Ovary (tissue), 9 donors: Measurements from ENCODE around the gene HINT1. TPM values are rescaled to one million over a fixed set of nuclear protein-coding genes. Genes with fewer than 3 reads are reported as not detected.

Experiments
- DNase-seq, 5 donors: peaks; one replicate each; pipeline ENCODE4 v3.0.0-alpha.2; 2019 to 2020
- H3K27ac ChIP-seq, 2 donors: fragments of 200-600 bp; one replicate each; pipeline versions ENCODE4 v1.5.1 to v1.8.0; 2019 to 2022
- H3K27me3 ChIP-seq: fragments of 200-600 bp; one replicate; pipeline ENCODE4 v1.8.0; 2022
- H3K36me3 ChIP-seq: fragments of 200-600 bp; sonication (generic); one replicate; pipeline ENCODE4 v1.5.1; 2019
- H3K4me1 ChIP-seq: one replicate; pipeline ENCODE4 v1.8.1; 2013; ENCODE audit warnings: mild to moderate bottlenecking, moderate library complexity; ENCODE audit not compliant: insufficient read depth
- H3K4me3 ChIP-seq: fragments of 200-600 bp; sonication (generic); one replicate; pipeline ENCODE4 v1.5.1; 2017
- H3K9me3 ChIP-seq, 2 donors: fragments of 200-600 bp in 1 of 2; sonication (generic) in 1 of 2; one replicate each; pipeline versions ENCODE4 v1.5.1 to v1.8.1; 2013 to 2019; ENCODE audit warnings: mild to moderate bottlenecking in 1 of 2, moderate library complexity in 1 of 2
- EP300 ChIP-seq: sonication (generic); formaldehyde crosslinking; IDR thresholded peaks from one replicate; pipeline ENCODE4 v1.6.1; 2017; ENCODE audit warnings: antibody characterized with exemption
- POLR2A ChIP-seq: fragments of 450-650 bp; IDR thresholded peaks from one replicate; pipeline ENCODE4 v1.6.1; 2017; ENCODE audit warnings: antibody characterized with exemption, mild to moderate bottlenecking, moderate library complexity
- WGBS, 3 donors: extraction: QIAGEN DNeasy Blood & Tissue Kit in 1 of 3; methylation state at CpG; one replicate each; pipeline versions ENCODE4 v1.1.5 to v1.1.7; 2013 to 2017; 5-methylcytosine and 5-hydroxymethylcytosine counted together
- intact Hi-C, 4 donors: fragments of 100-400 bp; cut with DNase I; formaldehyde crosslinking; loops; one replicate each; pipeline versions ENCODE4 v1.11.0 to v1.15.1; 2022 to 2023
- polyA plus RNA-seq, 2 donors: library from polyadenylated mRNA; stranded (reverse); fragments of 200-250 nt in 1 of 2; fragments of 350-450 nt in 1 of 2; fragmentation: Illumina TruSeq in 1 of 2; extraction: RNeasy Lipid Tissue Mini Kit (QIAGEN cat#74804) in 1 of 2; gene quantifications; one replicate each; pipeline ENCODE4 v1.2.3, GENCODE V29; 2013 to 2014
- total RNA-seq, 7 donors: library from RNA; depleted of rRNA in 2 of 7; stranded (reverse); fragments of >200 nt in 2 of 7; fragmentation: NEBNext Ultra II Directional in 3 of 7; extraction: Animal tissue kit (Norgen Biotek cat#: 25700) in 3 of 7; gene quantifications; one replicate each; pipeline versions ENCODE4 v1.1.0 to v1.2.4, GENCODE V29; 2016 to 2023
- TF ChIP-seq, protein P1 (sequence below), 3 donors: fragments of 450-650 bp in 2 of 3; fragments of 200-600 bp in 1 of 3; IDR thresholded peaks; one replicate each; pipeline versions ENCODE4 v1.5.1 to v1.8.0; 2016 to 2022; ENCODE audit warnings: antibody characterized with exemption in 3 of 3, mild to moderate bottlenecking in 1 of 3
- donor health status: DM: no; HTN: no; CAD: no; lungs with moderate emphysema.
- donor health status: DM: no; HTN: no; CAD: no.
- donor health status: Bipolar disorder and iron deficiency.
- donor health status: DM: yes; HTN: yes; CAD: no.
- donor health status: DM: no; HTN: no; CAD: no.
- donor health status: DM: yes; HTN: yes; CAD: no.

Gene HINT1
- total and polyA plus RNA-seq, 9 donors: 103 to 240 (median 148) TPM

DNA sequence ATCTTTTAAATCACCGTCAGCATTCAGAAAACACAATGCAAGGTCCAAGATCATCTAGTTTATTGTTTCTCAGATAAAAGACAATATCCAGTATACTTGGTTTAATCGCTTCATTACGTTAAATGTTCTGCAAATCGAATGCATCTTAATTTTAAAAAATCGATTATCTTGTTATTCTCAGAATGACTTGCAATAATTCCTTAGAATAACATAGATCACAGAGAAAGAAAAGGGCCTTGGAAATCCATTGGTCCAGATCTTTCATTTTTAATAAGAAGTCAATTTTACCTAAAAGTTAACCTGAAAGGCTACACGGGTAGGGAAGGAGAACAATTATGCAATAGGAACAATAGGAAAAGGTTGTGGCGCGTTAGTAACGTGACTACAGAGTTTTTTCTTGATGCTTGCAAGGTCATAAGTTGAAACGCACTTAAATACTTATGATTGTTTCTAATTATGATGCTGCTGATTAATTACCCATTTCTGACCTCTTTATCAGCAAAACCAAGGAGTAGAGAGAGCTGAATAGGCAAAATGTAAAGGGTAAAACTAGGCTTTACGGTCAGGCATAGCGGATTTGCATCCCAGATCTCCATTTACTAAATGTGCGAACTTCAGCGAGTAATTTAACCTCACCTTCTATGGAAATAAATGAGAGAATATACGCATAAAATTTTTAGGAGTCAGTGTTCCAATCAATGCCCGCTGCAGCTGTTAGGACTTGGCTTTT, 4.9 kb upstream of the HINT1 start:
- no peaks in the 10 kb centered on the region for H3K9me3 ChIP-seq
- intact Hi-C loops: loop anchor here in 3 of 4 donors (5.0 to 10.0 kb wide), 3 partner anchors 95 to 247 kb away; partner anchors contain the start of gene CDC42SE2 (in 3 of the 3)
- H3K4me1 ChIP-seq: peaks cover 4% of the 10 kb centered on the region
- DNase-seq: no peak
- no peak for TF ChIP-seq POLR2A
- TF ChIP-seq, protein P1, sequence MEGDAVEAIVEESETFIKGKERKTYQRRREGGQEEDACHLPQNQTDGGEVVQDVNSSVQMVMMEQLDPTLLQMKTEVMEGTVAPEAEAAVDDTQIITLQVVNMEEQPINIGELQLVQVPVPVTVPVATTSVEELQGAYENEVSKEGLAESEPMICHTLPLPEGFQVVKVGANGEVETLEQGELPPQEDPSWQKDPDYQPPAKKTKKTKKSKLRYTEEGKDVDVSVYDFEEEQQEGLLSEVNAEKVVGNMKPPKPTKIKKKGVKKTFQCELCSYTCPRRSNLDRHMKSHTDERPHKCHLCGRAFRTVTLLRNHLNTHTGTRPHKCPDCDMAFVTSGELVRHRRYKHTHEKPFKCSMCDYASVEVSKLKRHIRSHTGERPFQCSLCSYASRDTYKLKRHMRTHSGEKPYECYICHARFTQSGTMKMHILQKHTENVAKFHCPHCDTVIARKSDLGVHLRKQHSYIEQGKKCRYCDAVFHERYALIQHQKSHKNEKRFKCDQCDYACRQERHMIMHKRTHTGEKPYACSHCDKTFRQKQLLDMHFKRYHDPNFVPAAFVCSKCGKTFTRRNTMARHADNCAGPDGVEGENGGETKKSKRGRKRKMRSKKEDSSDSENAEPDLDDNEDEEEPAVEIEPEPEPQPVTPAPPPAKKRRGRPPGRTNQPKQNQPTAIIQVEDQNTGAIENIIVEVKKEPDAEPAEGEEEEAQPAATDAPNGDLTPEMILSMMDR (IDR thresholded peaks at IDR 0.05): no peak
- no peak for TF ChIP-seq EP300
- H3K36me3 ChIP-seq: no peaks in the 10 kb centered on the region
- H3K4me3 ChIP-seq: peak overlapping the region; percentile 60
- no peaks in the 10 kb centered on the region for H3K27me3 ChIP-seq
- WGBS, 3 donors: 34 to 38% (median 37%) methylated on average over 16 of the region's 16 CpGs
- H3K27ac ChIP-seq: peak overlapping the region in 1 of 2 donors; percentile 43

DNA sequence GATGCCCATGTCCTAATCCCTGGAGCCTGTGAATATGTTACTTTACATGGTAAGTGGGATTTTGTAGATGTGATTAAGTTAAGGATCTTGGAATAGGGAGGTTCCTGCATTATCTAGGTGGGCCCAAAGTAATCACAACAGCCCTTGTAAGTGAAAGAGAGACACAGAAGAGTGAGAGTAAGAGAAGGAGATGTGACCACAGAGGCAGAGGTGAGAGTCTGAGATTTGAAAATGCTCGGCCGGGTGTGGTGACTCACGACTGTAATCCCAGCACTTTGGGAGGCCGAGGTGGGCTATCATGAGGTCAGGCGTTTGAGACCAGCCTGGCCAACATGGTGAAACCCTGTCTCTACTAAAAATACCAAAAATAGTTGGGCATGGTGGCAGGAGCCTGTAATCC, 2.6 kb upstream of the HINT1 start:
- 88 to 92% (median 90%) methylated on average over 5 of the region's 5 CpGs for WGBS, 3 donors
- peaks cover 4% of the 10 kb centered on the region for H3K4me1 ChIP-seq
- H3K9me3 ChIP-seq: no peaks in the 10 kb centered on the region
- intact Hi-C loops: loop anchor here in 3 of 4 donors (5.0 to 10.0 kb wide), 3 partner anchors 97 to 250 kb away; partner anchors contain the start of gene CDC42SE2 (in 2 of the 3)
- no peak overlapping the region for H3K4me3 ChIP-seq
- no peaks in the 10 kb centered on the region for H3K27me3 ChIP-seq
- no peak for TF ChIP-seq POLR2A
- TF ChIP-seq, protein P1 (IDR thresholded peaks at IDR 0.05): no peak
- TF ChIP-seq EP300: no peak
- H3K27ac ChIP-seq: no peak overlapping the region
- H3K36me3 ChIP-seq: no peaks in the 10 kb centered on the region
- no peak for DNase-seq

GRCh38 chr5:131164191-131165118, 601 bp downstream of the HINT1 start:
- Histone ChIP-seq H3K4me3 (peak overlapping the region; percentile 79), H3K36me3 (no peaks in the 10 kb centered on the region), H3K27me3 (no peaks in the 10 kb centered on the region), H3K9me3 (no peaks in the 10 kb centered on the region), H3K27ac (peak overlapping the region; percentile 86 to 87), H3K4me1 (no peaks in the 10 kb centered on the region)
- WGBS, 3 donors: 0 to 1% (median 1%) methylated on average over 40 to 73 of the region's 73 CpGs
- DNase-seq: peak; percentile 39 to 72 (median 58)
- TF ChIP-seq EP300: no peak
- TF ChIP-seq, protein P1 (IDR thresholded peaks at IDR 0.05): peak in 1 of 3 donors; percentile 16
- intact Hi-C loops: loop anchor here in 3 of 4 donors (5.0 to 10.0 kb wide), 3 partner anchors 100 to 253 kb away; partner anchors contain the start of gene CDC42SE2 (in 2 of the 3)
